Duodenal mucosa (tissue), 2 donors: ENCODE results near the gene NNMT.

Experiments
- H3K27ac ChIP-seq: one replicate; pipeline ENCODE4 v1.7.0; 2013; ENCODE audit warnings: low read depth, low read length
- H3K27me3 ChIP-seq, 2 donors: one replicate each; pipeline ENCODE4 v1.7.0; 2013; ENCODE audit warnings: low read length in 2 of 2, control low read depth in 1 of 2; ENCODE audit not compliant: insufficient read depth in 2 of 2, control insufficient read depth in 1 of 2
- H3K36me3 ChIP-seq, 2 donors: one replicate each; pipeline ENCODE4 v1.7.0; 2013; ENCODE audit warnings: low read length in 2 of 2, control low read depth in 1 of 2; ENCODE audit not compliant: insufficient read depth in 2 of 2, control insufficient read depth in 1 of 2
- H3K4me1 ChIP-seq, 2 donors: one replicate each; pipeline ENCODE4 v1.7.0; 2013; ENCODE audit warnings: low read length in 2 of 2, control low read depth in 1 of 2; ENCODE audit not compliant: insufficient read depth in 2 of 2, control insufficient read depth in 1 of 2
- H3K4me3 ChIP-seq, 2 donors: one replicate each; pipeline ENCODE4 v1.7.0; 2013; ENCODE audit warnings: low read length in 2 of 2, low read depth in 1 of 2
- H3K9ac ChIP-seq, 2 donors: one replicate each; pipeline ENCODE4 v1.7.0; 2013; ENCODE audit warnings: low read length in 2 of 2, low read depth in 1 of 2
- H3K9me3 ChIP-seq, 2 donors: one replicate each; pipeline ENCODE4 v1.7.0; 2013; ENCODE audit warnings: low read length in 2 of 2, control low read depth in 1 of 2; ENCODE audit not compliant: control insufficient read depth in 1 of 2

The NNMT gene

DNA sequence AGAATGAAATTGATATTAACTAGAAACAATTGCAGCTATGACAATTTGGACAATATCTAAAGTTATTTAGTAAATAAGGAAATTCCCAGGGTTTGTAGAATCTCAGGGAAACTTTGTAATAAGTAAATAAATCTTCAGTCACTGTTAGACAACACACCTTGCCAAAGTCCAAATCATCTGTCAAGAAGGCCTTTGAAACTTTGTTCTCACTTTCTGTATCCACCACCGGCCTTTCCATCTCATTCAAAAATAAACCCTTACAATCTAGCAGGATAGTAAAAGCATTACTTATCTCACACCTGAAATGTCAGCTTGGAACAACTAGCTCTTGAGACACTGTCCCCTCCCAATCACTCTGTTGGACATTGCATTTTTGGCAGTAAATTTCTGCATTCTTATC is 7.9 kb downstream of the NNMT start:
- H3K4me3 ChIP-seq, result no peak overlapping the region
- H3K4me1 ChIP-seq, result no peaks in the 10 kb centered on the region
- H3K9me3 ChIP-seq, result peaks cover 0 to 8% of the 10 kb centered on the region in 2 donors
- H3K27ac ChIP-seq, result no peak overlapping the region
- peaks cover 0 to 3% of the 10 kb centered on the region in 2 donors for H3K27me3 ChIP-seq
- H3K9ac ChIP-seq, result no peak overlapping the region
- no peaks in the 10 kb centered on the region for H3K36me3 ChIP-seq

DNA sequence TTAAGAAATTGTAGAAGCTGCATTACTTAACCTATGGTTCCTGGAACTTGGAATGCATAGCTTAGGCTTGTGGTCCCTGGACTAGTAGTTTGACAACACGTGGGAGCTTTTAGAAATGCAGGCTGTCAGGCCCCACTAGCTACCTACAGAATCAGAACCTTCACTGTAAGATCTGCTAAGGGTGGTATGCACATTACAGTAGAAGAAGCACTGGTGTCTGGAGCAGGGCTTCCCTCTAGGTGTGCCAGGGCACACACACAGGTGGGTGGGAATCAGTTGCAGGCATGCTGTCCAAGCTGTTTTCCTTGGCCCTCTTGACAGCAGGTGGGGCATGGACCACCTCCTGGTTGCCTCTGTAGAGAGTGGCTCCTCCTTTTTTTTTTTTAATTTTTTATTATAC is 8.8 kb downstream of the NNMT start:
- Histone ChIP-seq H3K4me1 (no peaks in the 10 kb centered on the region), H3K27ac (no peak overlapping the region), H3K9me3 (peaks cover 0 to 8% of the 10 kb centered on the region in 2 donors), H3K27me3 (peaks cover 0 to 3% of the 10 kb centered on the region in 2 donors), H3K4me3 (no peak overlapping the region), H3K36me3 (no peaks in the 10 kb centered on the region), H3K9ac (no peak overlapping the region)

DNA sequence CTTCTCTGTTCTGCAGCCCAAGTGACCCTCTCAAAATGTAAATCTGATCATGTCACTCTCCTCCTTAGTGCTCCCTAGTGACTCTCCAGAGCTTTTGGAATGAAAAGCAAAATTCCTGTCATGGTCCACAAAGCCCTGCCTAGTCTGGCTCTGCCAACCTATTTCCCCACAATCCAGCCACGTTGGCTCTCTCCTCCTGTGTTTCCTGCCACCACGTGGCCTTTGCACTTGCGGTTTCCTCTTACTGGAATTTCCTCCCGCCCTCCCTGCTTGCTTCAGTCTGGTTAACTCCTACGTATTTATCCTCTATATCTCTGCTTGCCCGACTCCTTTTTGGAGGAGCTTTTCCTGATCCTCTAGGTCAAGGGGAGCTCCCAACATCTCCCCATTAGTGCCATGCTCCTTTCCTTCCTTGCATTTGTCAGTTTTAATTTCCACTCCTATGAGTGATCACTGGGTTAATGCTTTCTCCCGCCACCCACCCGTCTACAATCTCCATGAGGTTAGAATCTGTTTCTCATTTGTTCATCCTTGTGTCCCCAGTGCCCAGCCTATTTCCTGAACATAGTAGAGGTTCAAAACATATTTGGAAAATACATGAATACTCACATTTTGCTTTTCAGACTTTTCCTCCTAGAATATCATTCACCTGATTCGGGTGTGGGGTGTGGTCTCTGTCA is 11.5 kb downstream of the NNMT start:
- Histone ChIP-seq H3K4me3 (no peak overlapping the region), H3K36me3 (peaks cover 0 to 2% of the 10 kb centered on the region in 2 donors), H3K27ac (peak overlapping the region; percentile 51), H3K9ac (no peak overlapping the region), H3K4me1 (no peaks in the 10 kb centered on the region), H3K9me3 (no peaks in the 10 kb centered on the region), H3K27me3 (peaks cover 0 to 3% of the 10 kb centered on the region in 2 donors)

DNA sequence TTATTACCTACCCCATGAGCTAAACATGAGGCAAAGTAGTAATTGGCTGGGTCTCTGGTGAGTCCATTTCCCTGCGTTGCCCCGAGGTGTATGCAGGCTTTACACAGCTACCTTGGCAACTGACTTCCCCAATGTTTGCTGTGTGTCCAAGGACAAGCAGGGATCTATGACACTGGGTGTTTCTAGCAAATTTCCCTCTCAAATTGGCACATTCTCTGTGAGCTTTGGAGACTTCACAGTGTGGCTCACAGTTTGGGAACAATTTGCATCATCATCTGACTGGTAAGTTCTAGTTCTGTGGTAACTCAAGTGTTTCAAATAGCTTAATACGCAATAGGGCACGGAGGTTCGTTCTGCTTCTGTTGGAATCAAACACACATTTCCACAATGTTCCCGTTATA is 12.5 kb downstream of the NNMT start:
- Histone ChIP-seq H3K27ac (no peak overlapping the region), H3K36me3 (peaks cover 0 to 2% of the 10 kb centered on the region in 2 donors), H3K27me3 (peaks cover 0 to 3% of the 10 kb centered on the region in 2 donors), H3K4me3 (no peak overlapping the region), H3K9me3 (no peaks in the 10 kb centered on the region), H3K4me1 (no peaks in the 10 kb centered on the region), H3K9ac (no peak overlapping the region)

DNA sequence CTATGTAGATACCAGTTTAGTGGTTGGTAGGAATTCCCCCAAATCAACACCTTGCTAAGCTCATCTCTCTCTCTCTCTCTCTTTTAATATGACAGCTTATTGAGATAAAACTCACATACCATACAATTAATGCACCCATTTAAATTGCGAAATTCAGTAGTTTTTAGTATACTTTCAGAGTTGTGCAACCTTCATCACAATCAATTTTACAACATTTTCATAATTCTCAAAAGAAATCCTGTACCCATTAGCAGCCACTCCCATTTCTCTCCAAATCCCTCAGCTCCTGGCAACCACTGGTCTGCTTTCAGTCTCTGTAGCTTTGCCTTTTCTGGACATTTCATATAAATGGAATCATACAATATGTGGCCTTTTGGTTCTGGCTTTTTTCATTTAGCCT is 13.3 kb downstream of the NNMT start:
- no peaks in the 10 kb centered on the region for H3K4me1 ChIP-seq

DNA sequence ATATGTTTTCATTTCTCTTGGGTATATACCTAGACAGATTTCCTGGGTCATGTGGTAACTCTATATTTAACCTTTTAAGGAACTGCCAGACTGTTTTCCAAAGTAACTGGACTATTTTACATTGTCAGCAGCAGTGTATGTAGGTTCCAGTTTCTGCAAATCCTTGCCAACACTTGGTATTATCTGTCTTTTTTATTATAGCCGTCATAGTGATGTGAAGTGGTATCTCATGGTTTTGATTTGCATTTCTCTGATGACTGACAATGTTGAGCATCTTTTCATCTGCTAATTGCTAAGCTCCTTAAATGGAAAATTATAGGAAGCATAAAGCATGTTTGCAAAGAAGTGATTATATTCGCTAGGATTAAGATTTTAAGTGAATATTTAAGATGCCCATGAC is 13.9 kb downstream of the NNMT start:
- Histone ChIP-seq H3K9me3 (no peaks in the 10 kb centered on the region), H3K27ac (no peak overlapping the region), H3K27me3 (peaks cover 0 to 3% of the 10 kb centered on the region in 2 donors), H3K36me3 (peaks cover 0 to 4% of the 10 kb centered on the region in 2 donors), H3K9ac (no peak overlapping the region), H3K4me3 (no peak overlapping the region), H3K4me1 (no peaks in the 10 kb centered on the region)

More for the DNA sequence above, 13.3 kb downstream of the NNMT start:
- Histone ChIP-seq H3K36me3 (peaks cover 0 to 4% of the 10 kb centered on the region in 2 donors), H3K4me3 (no peak overlapping the region), H3K27me3 (peaks cover 0 to 3% of the 10 kb centered on the region in 2 donors), H3K9me3 (no peaks in the 10 kb centered on the region), H3K27ac (no peak overlapping the region), H3K9ac (no peak overlapping the region)

DNA sequence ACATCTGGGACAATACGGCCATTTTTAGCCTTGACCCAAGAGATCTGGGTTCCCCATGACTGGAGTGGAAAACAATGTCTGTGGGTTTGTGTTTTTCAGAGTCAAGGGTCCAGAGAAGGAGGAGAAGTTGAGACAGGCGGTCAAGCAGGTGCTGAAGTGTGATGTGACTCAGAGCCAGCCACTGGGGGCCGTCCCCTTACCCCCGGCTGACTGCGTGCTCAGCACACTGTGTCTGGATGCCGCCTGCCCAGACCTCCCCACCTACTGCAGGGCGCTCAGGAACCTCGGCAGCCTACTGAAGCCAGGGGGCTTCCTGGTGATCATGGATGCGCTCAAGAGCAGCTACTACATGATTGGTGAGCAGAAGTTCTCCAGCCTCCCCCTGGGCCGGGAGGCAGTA is 15.7 kb downstream of the NNMT start:
- Histone ChIP-seq H3K9ac (no peak overlapping the region), H3K27ac (no peak overlapping the region)

DNA sequence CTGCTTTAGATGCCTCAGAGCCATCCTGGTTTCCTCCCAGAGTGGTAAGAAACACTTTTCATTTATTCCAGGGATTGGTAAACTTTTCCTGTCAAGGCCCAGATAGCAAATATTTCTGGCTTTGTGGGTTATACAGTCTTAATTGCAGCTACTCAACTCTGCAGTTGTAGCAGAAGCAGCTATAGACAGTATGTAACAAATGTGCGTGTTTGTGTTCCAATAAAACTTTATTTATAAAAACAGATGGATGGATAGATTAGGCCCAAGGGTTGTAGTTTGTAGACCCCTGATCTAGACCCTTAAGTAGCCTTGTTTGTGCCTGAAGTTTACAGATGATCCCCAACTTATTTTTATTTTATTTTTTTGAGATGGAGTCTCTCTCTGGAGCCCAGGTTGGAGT is 17.9 kb downstream of the NNMT start:
- no peaks in the 10 kb centered on the region for H3K4me1 ChIP-seq
- no peak overlapping the region for H3K9ac ChIP-seq
- H3K27me3 ChIP-seq, result no peaks in the 10 kb centered on the region
- no peak overlapping the region for H3K4me3 ChIP-seq
- no peak overlapping the region for H3K27ac ChIP-seq
- H3K36me3 ChIP-seq, result peaks cover 0 to 4% of the 10 kb centered on the region in 2 donors
- no peaks in the 10 kb centered on the region for H3K9me3 ChIP-seq

More for the DNA sequence above, 15.7 kb downstream of the NNMT start:
- Histone ChIP-seq H3K9me3 (no peaks in the 10 kb centered on the region), H3K27me3 (peaks cover 0 to 3% of the 10 kb centered on the region in 2 donors), H3K4me1 (no peaks in the 10 kb centered on the region), H3K4me3 (no peak overlapping the region), H3K36me3 (peaks cover 0 to 4% of the 10 kb centered on the region in 2 donors)

DNA sequence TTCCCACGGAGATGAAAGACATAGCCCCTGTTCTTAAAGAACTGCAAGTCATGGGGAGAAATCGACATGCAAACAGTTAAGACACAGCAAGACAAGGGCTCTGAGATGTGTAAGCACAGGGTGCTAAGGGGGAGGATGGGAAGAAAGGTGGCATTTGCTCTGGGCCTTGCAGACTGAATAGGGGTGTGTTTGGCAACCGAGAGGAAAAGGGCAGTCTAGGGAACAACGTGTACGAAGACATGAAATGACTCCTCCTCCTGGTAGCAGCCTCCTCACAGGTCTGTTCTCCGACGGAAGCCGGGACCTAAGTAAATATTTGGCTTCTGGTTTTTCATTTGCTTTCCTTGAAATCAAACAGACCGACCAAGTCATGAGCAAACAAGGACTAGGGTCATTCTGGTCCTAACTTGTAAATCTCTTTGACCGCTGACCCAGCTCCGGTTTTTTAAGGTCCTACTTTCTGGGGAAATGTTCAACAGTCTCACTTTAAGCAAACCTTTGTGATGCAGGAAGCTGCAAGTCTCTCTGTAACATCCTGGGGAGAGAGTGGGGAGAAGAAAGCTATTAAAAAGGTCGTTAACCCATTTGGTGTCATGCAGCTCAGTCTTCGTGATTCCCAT is 19.7 kb downstream of the NNMT start:
- no peak overlapping the region for H3K27ac ChIP-seq
- H3K9me3 ChIP-seq, result no peaks in the 10 kb centered on the region
- H3K4me3 ChIP-seq, result no peak overlapping the region
- no peaks in the 10 kb centered on the region for H3K4me1 ChIP-seq
- no peaks in the 10 kb centered on the region for H3K27me3 ChIP-seq
- peaks cover 0 to 4% of the 10 kb centered on the region in 2 donors for H3K36me3 ChIP-seq
- H3K9ac ChIP-seq, result no peak overlapping the region

DNA sequence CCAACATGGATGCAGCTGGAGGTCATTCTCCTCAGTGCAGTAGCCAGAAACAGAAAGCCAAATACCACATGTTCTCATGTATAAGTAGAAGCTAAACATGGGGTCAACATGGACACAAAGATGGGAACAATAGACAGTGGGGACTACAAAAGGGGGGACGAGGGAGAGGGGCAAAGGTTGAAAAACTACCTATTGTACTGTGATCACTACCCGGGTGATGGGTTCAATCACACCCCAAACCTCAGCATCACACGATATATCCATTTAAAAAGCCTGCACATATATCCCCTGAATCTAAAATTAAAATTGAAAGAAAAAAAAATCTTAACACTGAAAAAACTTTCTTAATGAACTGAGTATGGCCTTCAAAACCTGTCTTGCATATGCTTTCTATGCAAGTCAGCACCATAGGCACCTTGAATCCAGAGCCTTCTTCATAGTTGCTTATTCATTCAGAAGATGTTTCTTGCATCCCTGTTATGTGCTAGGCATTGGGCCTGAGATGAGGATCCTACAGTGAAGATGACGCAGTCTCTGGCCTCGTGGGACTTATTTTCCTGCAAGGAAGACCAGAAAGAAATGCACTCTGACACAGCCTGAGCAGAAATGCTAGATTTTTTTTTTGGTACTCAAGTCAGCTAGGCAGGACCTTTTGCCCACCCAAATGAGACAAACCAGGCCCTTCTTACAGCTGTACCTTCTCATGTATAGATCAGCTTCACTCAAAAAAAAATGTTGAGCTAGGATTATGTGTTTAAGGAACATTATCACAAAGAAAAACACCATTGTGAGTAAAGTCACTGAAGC is 21.0 kb downstream of the NNMT start:
- Histone ChIP-seq H3K9ac (no peak overlapping the region), H3K27me3 (no peaks in the 10 kb centered on the region), H3K9me3 (no peaks in the 10 kb centered on the region), H3K4me3 (no peak overlapping the region), H3K4me1 (no peaks in the 10 kb centered on the region), H3K36me3 (peaks cover 0 to 4% of the 10 kb centered on the region in 2 donors), H3K27ac (no peak overlapping the region)
